Thyroid gland (tissue), 4 donors: ENCODE measurements around the gene IFNLR1. TPM values are rescaled to one million over a fixed set of nuclear protein-coding genes. Genes with fewer than 3 reads are reported as not detected.

Experiments used
- DNase-seq, 2 donors: peaks; one replicate each; pipeline ENCODE4 v3.0.0-alpha.2; 2019
- H3K27ac ChIP-seq, 3 donors: fragments of 200-600 bp; sonication (generic); 1 replicate in 2 of 3; 2 replicates in 1 of 3; pipeline ENCODE4 v1.5.1; 2016 to 2019; ENCODE audit warnings: mild to moderate bottlenecking in 1 of 3, moderate library complexity in 1 of 3
- H3K27me3 ChIP-seq: fragments of 200-600 bp; sonication (generic); one replicate; pipeline ENCODE4 v1.5.1; 2019
- H3K36me3 ChIP-seq, 2 donors: fragments of 200-600 bp; sonication (generic); one replicate each; pipeline ENCODE4 v1.5.1; 2016 to 2019
- H3K4me1 ChIP-seq, 2 donors: fragments of 200-600 bp; sonication (generic); one replicate each; pipeline ENCODE4 v1.5.1; 2017 to 2019
- H3K4me3 ChIP-seq, 3 donors: fragments of 200-600 bp; sonication (generic); replicated peaks in 1 of 3; 1 replicate in 2 of 3; 2 replicates in 1 of 3; pipeline ENCODE4 v1.5.1; 2016; ENCODE audit warnings: mild to moderate bottlenecking in 1 of 3
- H3K9me3 ChIP-seq: fragments of 200-600 bp; sonication (generic); one replicate; pipeline ENCODE4 v1.5.1; 2017
- CTCF ChIP-seq, 6 experiments: fragments of 200-600 bp in 3 of 6; fragments of 450-650 bp in 3 of 6; sonication (generic) in 3 of 6; IDR thresholded peaks; one replicate each; pipeline ENCODE4 v1.5.1; 2016 to 2019; ENCODE audit warnings: antibody characterized with exemption in 6 of 6, mild to moderate bottlenecking in 2 of 6, inconsistent platforms in 1 of 6, moderate library complexity in 1 of 6
- POLR2A ChIP-seq, 2 donors: fragments of 450-650 bp; IDR thresholded peaks; one replicate each; pipeline ENCODE4 v1.6.1; 2017; ENCODE audit warnings: antibody characterized with exemption in 2 of 2, mild to moderate bottlenecking in 2 of 2, moderate library complexity in 1 of 2
- WGBS, 2 donors: methylation state at CpG; one replicate each; pipeline ENCODE4 v1.1.5; 2017; 5-methylcytosine and 5-hydroxymethylcytosine counted together
- intact Hi-C: fragments of 100-400 bp; cut with DNase I; formaldehyde crosslinking; loops from one replicate; pipeline ENCODE4 v1.15.1; 2023
- total RNA-seq, 4 donors: library from RNA; depleted of rRNA; stranded (reverse); fragments of >200 nt; gene quantifications; one replicate each; pipeline ENCODE4 v1.2.3, GENCODE V29; 2016

Gene IFNLR1
- total RNA-seq, 4 donors from 2014 or later: 4.7 to 9.3 (median 6.1) TPM

- no peak for TF ChIP-seq POLR2A (IDR thresholded peaks at IDR 0.05)
- TF ChIP-seq CTCF (IDR thresholded peaks at IDR 0.05): no peak
- Histone ChIP-seq H3K9me3 (no peaks in the 10 kb centered on the region), H3K36me3 (no peaks in the 10 kb centered on the region), H3K27me3 (no peaks in the 10 kb centered on the region), H3K27ac (no peak overlapping the region), H3K4me3 (no peak overlapping the region), H3K4me1 (peaks cover 0 to 7% of the 10 kb centered on the region in 2 donors)
- intact Hi-C loops: no loop called here
- WGBS, 2 donors: 88 to 92% methylated on average over 7 of the region's 7 CpGs
- DNase-seq: no peak
Observed at GRCh38 chr1:24127801-24128363, 59.2 kb downstream of the IFNLR1 start.

- Histone ChIP-seq H3K36me3 (no peaks in the 10 kb centered on the region), H3K4me1 (peaks cover 0 to 7% of the 10 kb centered on the region in 2 donors), H3K27me3 (no peaks in the 10 kb centered on the region), H3K4me3 (no peak overlapping the region), H3K27ac (no peak overlapping the region), H3K9me3 (no peaks in the 10 kb centered on the region)
- no peak for DNase-seq
- intact Hi-C loops: no loop called here
- WGBS, 2 donors: 88 to 92% methylated on average over 3 of the region's 3 CpGs
- TF ChIP-seq CTCF (IDR thresholded peaks at IDR 0.05) (no peak), POLR2A (IDR thresholded peaks at IDR 0.05) (no peak)
Observed at GRCh38 chr1:24127134-24127800, 59.8 kb downstream of the IFNLR1 start.

DNA sequence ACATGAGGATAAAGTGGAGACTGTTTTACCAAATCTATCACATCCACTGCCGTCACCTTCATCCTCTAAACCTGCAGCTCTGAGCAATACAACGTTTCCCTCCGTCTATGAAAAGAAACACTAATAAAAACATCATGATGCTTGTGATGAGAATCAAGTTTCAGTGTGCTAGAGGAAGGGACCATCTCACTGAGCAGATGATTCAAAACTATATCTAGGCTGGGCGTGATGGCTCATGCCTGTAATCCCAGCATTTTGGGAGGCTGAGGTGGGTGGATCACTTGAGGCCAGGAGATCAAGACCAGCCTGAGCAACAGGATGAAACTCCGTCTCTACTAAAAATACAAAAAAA, 60.4 kb downstream of the IFNLR1 start:
- 85 to 90% methylated on average over 5 of the region's 5 CpGs for WGBS, 2 donors
- Histone ChIP-seq H3K4me3 (no peak overlapping the region), H3K27me3 (no peaks in the 10 kb centered on the region), H3K36me3 (no peaks in the 10 kb centered on the region), H3K27ac (no peak overlapping the region), H3K4me1 (peaks cover 0 to 7% of the 10 kb centered on the region in 2 donors), H3K9me3 (no peaks in the 10 kb centered on the region)
- intact Hi-C loops: no loop called here
- DNase-seq: no peak
- TF ChIP-seq CTCF (IDR thresholded peaks at IDR 0.05): no peak
- no peak for TF ChIP-seq POLR2A (IDR thresholded peaks at IDR 0.05)

GRCh38 chr1:24126018-24126671, 60.9 kb downstream of the IFNLR1 start:
- Histone ChIP-seq H3K4me3 (no peak overlapping the region), H3K36me3 (no peaks in the 10 kb centered on the region), H3K27ac (no peak overlapping the region), H3K9me3 (no peaks in the 10 kb centered on the region), H3K27me3 (no peaks in the 10 kb centered on the region), H3K4me1 (peaks cover under 1 to 8% of the 10 kb centered on the region in 2 donors)
- intact Hi-C loops: no loop called here
- TF ChIP-seq POLR2A (IDR thresholded peaks at IDR 0.05) (no peak), CTCF (IDR thresholded peaks at IDR 0.05) (no peak)
- WGBS, 2 donors: 65 to 68% methylated on average over 5 to 6 of the region's 6 CpGs
- DNase-seq: no peak

- 81 to 91% methylated on average over 4 of the region's 4 CpGs for WGBS, 2 donors
- intact Hi-C loops: no loop called here
- Histone ChIP-seq H3K36me3 (no peaks in the 10 kb centered on the region), H3K4me1 (peaks cover 7 to 15% of the 10 kb centered on the region in 2 donors), H3K27ac (no peak overlapping the region), H3K4me3 (no peak overlapping the region), H3K27me3 (no peaks in the 10 kb centered on the region), H3K9me3 (no peaks in the 10 kb centered on the region)
- no peak for DNase-seq
- TF ChIP-seq CTCF (IDR thresholded peaks at IDR 0.05): no peak
- no peak for TF ChIP-seq POLR2A (IDR thresholded peaks at IDR 0.05)
Observed at GRCh38 chr1:24125456-24125855, 61.6 kb downstream of the IFNLR1 start.
